Measurements from ENCODE around the gene BLOC1S1. TPM values are rescaled to one million over a fixed set of nuclear protein-coding genes. Genes with fewer than 3 reads are reported as not detected.

BLOC1S1 gene
- total RNA-seq, 4 donors from 2014 or later: 72.6 to 332 (median 248) TPM

DNA sequence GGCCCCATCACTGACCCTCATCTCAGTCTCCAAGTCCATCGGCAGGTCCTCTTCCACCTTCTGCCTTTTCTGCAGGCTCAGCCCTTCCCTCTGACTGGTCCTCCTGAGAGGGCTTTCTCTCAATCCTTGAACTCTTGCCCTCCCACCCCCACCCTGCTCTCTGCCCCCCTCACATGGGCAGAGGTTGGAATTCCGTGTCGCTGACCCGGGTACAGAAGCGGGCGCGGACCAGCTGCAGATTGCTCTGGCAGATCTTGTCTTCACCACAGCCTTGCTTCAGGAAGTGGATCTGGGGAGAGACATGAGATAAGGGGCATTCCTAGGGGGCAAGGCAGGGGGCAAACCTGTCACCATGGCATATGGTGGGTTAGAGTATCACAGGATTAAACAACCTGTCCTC is 20.5 kb upstream of the BLOC1S1 start:
- TF ChIP-seq POLR2A (IDR thresholded peaks at IDR 0.05): no peak
- TF ChIP-seq, protein P1, sequence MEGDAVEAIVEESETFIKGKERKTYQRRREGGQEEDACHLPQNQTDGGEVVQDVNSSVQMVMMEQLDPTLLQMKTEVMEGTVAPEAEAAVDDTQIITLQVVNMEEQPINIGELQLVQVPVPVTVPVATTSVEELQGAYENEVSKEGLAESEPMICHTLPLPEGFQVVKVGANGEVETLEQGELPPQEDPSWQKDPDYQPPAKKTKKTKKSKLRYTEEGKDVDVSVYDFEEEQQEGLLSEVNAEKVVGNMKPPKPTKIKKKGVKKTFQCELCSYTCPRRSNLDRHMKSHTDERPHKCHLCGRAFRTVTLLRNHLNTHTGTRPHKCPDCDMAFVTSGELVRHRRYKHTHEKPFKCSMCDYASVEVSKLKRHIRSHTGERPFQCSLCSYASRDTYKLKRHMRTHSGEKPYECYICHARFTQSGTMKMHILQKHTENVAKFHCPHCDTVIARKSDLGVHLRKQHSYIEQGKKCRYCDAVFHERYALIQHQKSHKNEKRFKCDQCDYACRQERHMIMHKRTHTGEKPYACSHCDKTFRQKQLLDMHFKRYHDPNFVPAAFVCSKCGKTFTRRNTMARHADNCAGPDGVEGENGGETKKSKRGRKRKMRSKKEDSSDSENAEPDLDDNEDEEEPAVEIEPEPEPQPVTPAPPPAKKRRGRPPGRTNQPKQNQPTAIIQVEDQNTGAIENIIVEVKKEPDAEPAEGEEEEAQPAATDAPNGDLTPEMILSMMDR (IDR thresholded peaks at IDR 0.05): no peak
- Histone ChIP-seq H3K27ac (peak overlapping the region in 1 of 4 donors; percentile 1), H3K36me3 (no peaks in the 10 kb centered on the region), H3K9me3 (no peaks in the 10 kb centered on the region), H3K4me1 (peaks cover 0 to 8% (median 0%) of the 10 kb centered on the region in 4 donors), H3K4me3 (no peak overlapping the region), H3K27me3 (no peaks in the 10 kb centered on the region)
- no peak for DNase-seq

DNA sequence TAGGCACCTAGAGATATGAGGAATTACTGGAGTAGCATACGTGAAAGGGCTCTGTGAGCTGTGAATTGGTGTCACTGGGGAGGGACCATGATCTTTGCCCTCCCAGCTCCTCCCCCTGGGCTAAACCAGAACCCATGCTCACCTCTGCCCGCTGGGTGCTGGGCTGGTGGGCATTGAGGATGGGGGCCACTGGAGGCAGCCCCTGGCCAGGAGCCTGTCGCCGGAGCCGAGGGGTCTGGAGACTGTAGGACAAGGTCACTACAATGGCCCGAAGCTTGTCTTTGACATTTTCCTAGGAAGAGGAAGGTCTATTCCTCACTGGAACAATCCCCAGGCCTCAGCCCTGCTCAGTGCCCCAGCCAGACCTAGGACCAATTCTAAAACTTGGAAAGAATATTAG is 19.7 kb upstream of the BLOC1S1 start:
- no peak overlapping the region for H3K4me3 ChIP-seq
- H3K36me3 ChIP-seq: no peaks in the 10 kb centered on the region
- peaks cover 0 to 8% (median 0%) of the 10 kb centered on the region in 4 donors for H3K4me1 ChIP-seq
- no peaks in the 10 kb centered on the region for H3K9me3 ChIP-seq
- H3K27me3 ChIP-seq: no peaks in the 10 kb centered on the region
- TF ChIP-seq POLR2A (IDR thresholded peaks at IDR 0.05): no peak
- TF ChIP-seq, protein P1 (IDR thresholded peaks at IDR 0.05): no peak
- no peak for DNase-seq
- no peak overlapping the region for H3K27ac ChIP-seq

DNA sequence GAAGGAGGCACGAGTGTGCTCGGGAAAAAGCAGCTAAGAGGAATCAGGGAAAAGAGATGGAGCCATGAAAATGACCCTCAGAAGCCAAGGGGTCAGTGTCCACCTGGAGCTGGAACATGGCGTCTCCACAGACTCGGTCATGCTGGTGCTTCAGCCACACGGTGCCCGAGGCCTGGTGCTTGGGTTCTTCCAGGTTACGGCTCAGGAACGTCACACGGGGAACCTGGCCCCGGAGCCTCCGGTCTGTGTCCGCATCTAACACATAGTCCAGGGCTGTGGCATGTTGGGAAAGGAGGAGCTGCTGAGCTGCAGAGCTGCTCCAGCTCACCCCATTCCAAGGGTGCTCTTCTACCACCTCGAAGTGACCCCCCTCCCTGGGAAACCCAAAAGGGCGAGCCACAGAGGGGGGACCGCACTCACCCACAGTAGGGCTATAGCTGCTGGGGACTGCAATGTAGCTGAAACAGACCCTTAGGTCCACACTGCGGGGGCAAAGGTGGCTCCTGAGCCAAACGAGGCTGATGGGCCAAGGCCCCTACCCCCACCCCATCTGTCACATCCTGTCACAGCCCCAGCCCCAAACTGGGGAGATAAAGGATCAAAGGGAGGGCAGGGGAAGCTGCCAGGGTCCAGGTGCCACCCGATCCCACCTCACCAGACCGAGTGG is 18.9 kb upstream of the BLOC1S1 start:
- H3K4me1 ChIP-seq: peaks cover 0 to 8% (median 0%) of the 10 kb centered on the region in 4 donors
- H3K9me3 ChIP-seq: no peaks in the 10 kb centered on the region
- H3K4me3 ChIP-seq: no peak overlapping the region
- TF ChIP-seq, protein P1 (IDR thresholded peaks at IDR 0.05): no peak
- TF ChIP-seq POLR2A (IDR thresholded peaks at IDR 0.05): no peak
- H3K27ac ChIP-seq: no peak overlapping the region
- H3K36me3 ChIP-seq: no peaks in the 10 kb centered on the region
- no peak for DNase-seq
- H3K27me3 ChIP-seq: no peaks in the 10 kb centered on the region

DNA sequence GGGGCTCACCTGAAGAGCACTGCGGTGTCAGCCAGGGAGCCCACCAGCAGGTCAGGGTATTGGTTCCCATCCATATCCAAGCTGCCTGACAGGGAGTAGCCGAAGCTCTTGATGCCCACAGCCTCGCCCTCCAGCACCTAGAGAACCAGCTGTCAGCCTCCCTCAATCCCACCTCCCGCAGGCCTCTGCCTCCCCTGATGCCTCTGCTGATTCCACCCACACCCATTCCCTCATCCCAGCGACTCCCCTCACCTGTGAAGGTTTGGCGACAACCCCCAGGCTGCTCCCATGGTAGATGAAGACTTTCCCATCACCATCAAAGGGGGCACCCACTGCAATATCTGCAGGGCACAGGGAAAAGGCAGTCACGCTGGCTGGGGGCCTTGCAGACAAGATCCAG is 18.2 kb upstream of the BLOC1S1 start:
- Histone ChIP-seq H3K4me1 (peaks cover 0 to 8% (median 0%) of the 10 kb centered on the region in 4 donors), H3K27ac (no peak overlapping the region), H3K4me3 (no peak overlapping the region), H3K9me3 (no peaks in the 10 kb centered on the region), H3K36me3 (no peaks in the 10 kb centered on the region), H3K27me3 (no peaks in the 10 kb centered on the region)
- TF ChIP-seq, protein P1 (IDR thresholded peaks at IDR 0.05): no peak
- TF ChIP-seq POLR2A (IDR thresholded peaks at IDR 0.05): no peak
- DNase-seq: no peak

DNA sequence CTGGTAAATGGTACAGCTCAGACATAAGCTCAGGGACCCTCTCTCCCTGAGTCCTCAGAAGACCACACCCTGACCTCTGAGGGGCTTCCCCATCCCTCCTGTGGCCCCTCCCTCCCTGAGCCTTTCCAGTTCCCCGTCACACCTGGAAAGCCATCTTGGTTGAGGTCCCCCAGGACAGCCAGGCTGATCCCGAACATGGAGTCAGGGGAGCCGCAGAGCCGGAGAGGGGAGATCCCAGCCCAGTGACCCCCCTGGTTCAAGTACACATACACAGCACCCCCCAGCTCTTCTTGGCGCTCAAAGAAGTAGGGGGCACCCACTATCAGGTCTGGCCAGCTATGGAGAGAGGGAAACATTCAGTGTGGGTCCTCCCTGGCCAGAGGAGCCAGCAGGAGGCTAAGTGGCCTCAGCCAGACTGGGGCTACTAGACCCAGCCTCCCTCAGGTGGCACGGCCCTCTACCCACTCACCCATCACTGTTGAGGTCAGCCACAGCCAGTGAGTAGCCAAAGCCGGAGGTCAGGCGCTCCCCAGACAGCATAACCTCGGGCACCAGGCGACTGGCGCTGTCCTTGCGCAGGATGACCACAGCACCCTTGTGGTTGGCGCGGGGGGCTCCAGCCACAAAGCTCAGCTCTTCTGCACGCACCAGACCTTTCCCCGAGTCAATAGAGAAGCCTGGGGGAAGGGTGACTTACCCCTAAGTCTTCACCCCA is 17.4 kb upstream of the BLOC1S1 start:
- Histone ChIP-seq H3K4me1 (peaks cover 0 to 8% (median 0%) of the 10 kb centered on the region in 4 donors), H3K27me3 (no peaks in the 10 kb centered on the region), H3K27ac (no peak overlapping the region), H3K36me3 (no peaks in the 10 kb centered on the region), H3K4me3 (no peak overlapping the region), H3K9me3 (no peaks in the 10 kb centered on the region)
- TF ChIP-seq, protein P1 (IDR thresholded peaks at IDR 0.05): no peak
- TF ChIP-seq POLR2A (IDR thresholded peaks at IDR 0.05): no peak
- DNase-seq: no peak
